Esophagus squamous epithelium (tissue), 4 donors: Measurements from ENCODE around the gene SMIM5.

Experiments
- CTCF ChIP-seq, 6 experiments: fragments of 450-650 bp in 4 of 6; fragments of 200-600 bp in 2 of 6; sonication (generic) in 2 of 6; IDR thresholded peaks; one replicate each; pipeline ENCODE4 v1.5.1; 2016 to 2019; ENCODE audit warnings: antibody characterized with exemption in 6 of 6, mild to moderate bottlenecking in 4 of 6, moderate library complexity in 4 of 6
- POLR2A ChIP-seq, 4 donors: fragments of 450-650 bp; IDR thresholded peaks; one replicate each; pipeline ENCODE4 v1.6.1; 2017; ENCODE audit warnings: antibody characterized with exemption in 4 of 4, mild to moderate bottlenecking in 4 of 4, moderate library complexity in 3 of 4

- TF ChIP-seq POLR2A (IDR thresholded peaks at IDR 0.05) (no peak), CTCF (IDR thresholded peaks at IDR 0.05) (no peak)
Observed at GRCh38 chr17:75630071-75630917, 2.9 kb upstream of the SMIM5 start.
